HepG2 (cell line): ENCODE measurements around the gene FPGS. TPM values are rescaled to one million over a fixed set of nuclear protein-coding genes. Genes with fewer than 3 reads are reported as not detected.

ENCODE experiments used
- ARHGAP35 ChIP-seq: sonication (generic); formaldehyde crosslinking; IDR thresholded peaks from 2 replicates; pipeline ENCODE4 v1.9.0; 2022; ENCODE audit warnings: mild to moderate bottlenecking, inconsistent platforms, moderate library complexity, missing genetic modification reagents, borderline replicate concordance
- CTCF ChIP-seq: sonication (generic); formaldehyde crosslinking; IDR thresholded peaks from 2 replicates; pipeline ENCODE4 v1.5.0; 2020; ENCODE audit warnings: mild to moderate bottlenecking, missing genetic modification reagents, moderate library complexity
- GATAD1 ChIP-seq: IDR thresholded peaks from 2 replicates; pipeline ENCODE4 v1.6.1; 2016; ENCODE audit warnings: missing genetic modification reagents, missing compliant biosample characterization
- GLMP ChIP-seq: sonication (generic); formaldehyde crosslinking; IDR thresholded peaks from 2 replicates; pipeline ENCODE4 v1.9.0; 2021; ENCODE audit warnings: missing genetic modification reagents, mild to moderate bottlenecking, borderline replicate concordance
- KMT2A ChIP-seq: sonication (generic); formaldehyde crosslinking; IDR thresholded peaks from 2 replicates; pipeline ENCODE4 v1.4.0; 2020; ENCODE audit warnings: missing genetic modification reagents
- KMT2B ChIP-seq: IDR thresholded peaks from 2 replicates; pipeline ENCODE4 v1.6.1; 2016; ENCODE audit warnings: missing genetic modification reagents, missing compliant biosample characterization
- MBD4 ChIP-seq: IDR thresholded peaks from 2 replicates; pipeline ENCODE4 v1.6.1; 2012; ENCODE audit warnings: low read length, inconsistent platforms, borderline replicate concordance
- NFIB ChIP-seq: sonication (generic); formaldehyde crosslinking; IDR thresholded peaks from 2 replicates; pipeline ENCODE4 v1.9.0; 2021; ENCODE audit warnings: missing genetic modification reagents, mild to moderate bottlenecking, borderline replicate concordance
- NR1H2 ChIP-seq: sonication (generic); formaldehyde crosslinking; IDR thresholded peaks from 2 replicates; pipeline ENCODE4 v1.8.1; 2022; ENCODE audit warnings: low read depth, missing genetic modification reagents, borderline replicate concordance
- SNAPC5 ChIP-seq: sonication (generic); formaldehyde crosslinking; IDR thresholded peaks from 2 replicates; pipeline ENCODE4 v1.8.1; 2023; ENCODE audit warnings: mild to moderate bottlenecking, missing genetic modification reagents, borderline replicate concordance
- SOX6 ChIP-seq, 2 experiments: fragments of 450-650 bp in 1 of 2; sonication (generic) in 1 of 2; formaldehyde crosslinking in 1 of 2; IDR thresholded peaks; 2 replicates each; pipeline versions ENCODE4 v1.4.0 to v1.6.1; 2017 to 2020; ENCODE audit warnings: antibody characterized with exemption in 1 of 2, mild to moderate bottlenecking in 1 of 2, missing genetic modification reagents in 1 of 2
- ZBTB26 ChIP-seq: IDR thresholded peaks from 2 replicates; pipeline ENCODE4 v1.6.1; 2016; ENCODE audit warnings: missing compliant biosample characterization, missing genetic modification reagents, borderline replicate concordance
- ZFP91 ChIP-seq: sonication (generic); formaldehyde crosslinking; IDR thresholded peaks from 2 replicates; pipeline ENCODE4 v1.9.0; 2022; ENCODE audit warnings: missing genetic modification reagents, mild to moderate bottlenecking, borderline replicate concordance
- ZNF136 ChIP-seq: sonication (generic); formaldehyde crosslinking; IDR thresholded peaks from 2 replicates; pipeline ENCODE4 v1.8.1; 2022; ENCODE audit warnings: low read depth, mild to moderate bottlenecking, moderate library complexity, missing genetic modification reagents
- ZNF17 ChIP-seq: sonication (generic); formaldehyde crosslinking; IDR thresholded peaks from 2 replicates; pipeline ENCODE4 v1.5.0; 2020; ENCODE audit warnings: mild to moderate bottlenecking, missing genetic modification reagents
- ZNF224 ChIP-seq: sonication (generic); formaldehyde crosslinking; IDR thresholded peaks from 2 replicates; pipeline ENCODE4 v1.5.0; 2020; ENCODE audit warnings: mild to moderate bottlenecking, missing genetic modification reagents
- ZNF382 ChIP-seq: sonication (generic); formaldehyde crosslinking; IDR thresholded peaks from 2 replicates; pipeline ENCODE4 v1.5.0; 2020; ENCODE audit warnings: missing genetic modification reagents, mild to moderate bottlenecking, borderline replicate concordance
- ZNF724P ChIP-seq: sonication (generic); formaldehyde crosslinking; IDR thresholded peaks from 2 replicates; pipeline ENCODE4 v1.8.0; 2022; ENCODE audit warnings: missing genetic modification reagents, borderline replicate concordance
- ZNF784 ChIP-seq: sonication (generic); formaldehyde crosslinking; IDR thresholded peaks from 2 replicates; pipeline ENCODE4 v1.5.1; 2020; ENCODE audit warnings: missing genetic modification reagents, mild to moderate bottlenecking, borderline replicate concordance
- ZNF839 ChIP-seq: sonication (generic); formaldehyde crosslinking; IDR thresholded peaks from 2 replicates; pipeline ENCODE4 v1.4.0; 2020; ENCODE audit warnings: missing genetic modification reagents, mild to moderate bottlenecking, borderline replicate concordance
- polyA plus RNA-seq, 8 experiments: library from polyadenylated mRNA; depleted of rRNA in 3 of 8; stranded (reverse) in 7 of 8; unstranded in 1 of 8; fragments of >200 nt; fragmentation: Illumina TruSeq in 4 of 8; extraction: Trizol in 4 of 8; gene quantifications; 2 replicates each; pipeline versions ENCODE4 v1.2.1 to v1.2.3, GENCODE V29; 2011 to 2016; ENCODE audit warnings: low read depth in 4 of 8, missing spikeins in 1 of 8, mixed read lengths in 1 of 8; ENCODE audit not compliant: insufficient read depth in 1 of 8
- total RNA-seq, 5 experiments: library from RNA; depleted of rRNA; stranded (reverse); fragments of >200 nt; fragmentation: Illumina TruSeq; extraction: Trizol; gene quantifications; 2 replicates each; pipeline ENCODE4 v1.2.3, GENCODE V29; 2016; ENCODE audit warnings: low read depth in 1 of 5
- TF ChIP-seq, protein P1 (sequence below): sonication (generic); formaldehyde crosslinking; IDR thresholded peaks from 2 replicates; pipeline ENCODE4 v1.8.0; 2022; ENCODE audit warnings: mild to moderate bottlenecking, missing genetic modification reagents, moderate library complexity

The FPGS gene
- total and polyA plus RNA-seq, 2 of the 13 experiments (the other 11 are each of a cell fraction or from before 2014, with no cell fraction given) = 35.6 to 36.8 TPM

- TF ChIP-seq GLMP (CRISPR knock-in tag) (no peak), ZNF224 (CRISPR knock-in tag) (no peak), KMT2A (CRISPR knock-in tag) (no peak), ARHGAP35 (CRISPR knock-in tag) (no peak), NR1H2 (CRISPR knock-in tag) (no peak), NFIB (CRISPR knock-in tag) (no peak), GATAD1 (CRISPR knock-in tag) (0 out of 2 replicates have a peak, but pooled peaks have one; percentile 25), ZNF382 (CRISPR knock-in tag) (no peak), SNAPC5 (CRISPR knock-in tag) (no peak), KMT2B (CRISPR knock-in tag) (no peak), MBD4 (no peak), ZBTB26 (no peak), ZNF136 (CRISPR knock-in tag) (no peak), ZFP91 (CRISPR knock-in tag) (peak; percentile 47; the same call in 1 of the 2 replicates), CTCF (CRISPR knock-in tag) (no peak), ZNF784 (CRISPR knock-in tag) (no peak), ZNF17 (CRISPR knock-in tag) (no peak), ZNF839 (CRISPR knock-in tag) (no peak), ZNF724P (CRISPR knock-in tag) (no peak), SOX6 (IDR thresholded peaks at IDR 0.05) (no peak), SOX6 (CRISPR knock-in tag; IDR thresholded peaks at IDR 0.05) (peak; percentile 23; the same call in 1 of the 2 replicates)
- TF ChIP-seq, protein P1, sequence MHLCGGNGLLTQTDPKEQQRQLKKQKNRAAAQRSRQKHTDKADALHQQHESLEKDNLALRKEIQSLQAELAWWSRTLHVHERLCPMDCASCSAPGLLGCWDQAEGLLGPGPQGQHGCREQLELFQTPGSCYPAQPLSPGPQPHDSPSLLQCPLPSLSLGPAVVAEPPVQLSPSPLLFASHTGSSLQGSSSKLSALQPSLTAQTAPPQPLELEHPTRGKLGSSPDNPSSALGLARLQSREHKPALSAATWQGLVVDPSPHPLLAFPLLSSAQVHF (CRISPR knock-in tag) = no peak
These were observed 35.8 kb downstream of the FPGS start (continued) for GRCh38 chr9:127838375-127839078.
